Dendritic cell treated with granulocyte-macrophage colony-stimulating factor and Interleukin-4, amounts not matched to agents 40 ng/mL and 50 ng/mL, for 4 days (primary cell): ENCODE data around the gene SGF29.
"Not testable (repeated sequence)": the region's sequence is repeated elsewhere in the genome, so short reads cannot be mapped to it uniquely, and the experiment has no call there.

ENCODE experiments used
- H3K27ac Mint-ChIP-seq: one replicate; pipeline ENCODE4 v1.8.0; 2022; ENCODE audit warnings: mild to moderate bottlenecking, mixed read lengths
- H3K27me3 Mint-ChIP-seq: one replicate; pipeline ENCODE4 v1.8.0; 2022; ENCODE audit warnings: mild to moderate bottlenecking, mixed read lengths
- H3K36me3 Mint-ChIP-seq: one replicate; pipeline ENCODE4 v1.8.0; 2022; ENCODE audit warnings: low read depth, mixed read lengths
- H3K4me1 Mint-ChIP-seq: one replicate; pipeline ENCODE4 v1.8.0; 2022; ENCODE audit warnings: low read depth, mixed read lengths
- H3K4me3 Mint-ChIP-seq: one replicate; pipeline ENCODE4 v1.8.0; 2022; ENCODE audit warnings: mild to moderate bottlenecking, moderate library complexity, mixed read lengths
- H3K9me3 Mint-ChIP-seq: one replicate; pipeline ENCODE4 v1.8.0; 2022; ENCODE audit warnings: mixed read lengths
- intact Hi-C: fragments of 100-400 bp; cut with micrococcal nuclease; formaldehyde crosslinking; loops from one replicate; pipeline ENCODE4 v1.15.0; 2022

Gene SGF29

DNA sequence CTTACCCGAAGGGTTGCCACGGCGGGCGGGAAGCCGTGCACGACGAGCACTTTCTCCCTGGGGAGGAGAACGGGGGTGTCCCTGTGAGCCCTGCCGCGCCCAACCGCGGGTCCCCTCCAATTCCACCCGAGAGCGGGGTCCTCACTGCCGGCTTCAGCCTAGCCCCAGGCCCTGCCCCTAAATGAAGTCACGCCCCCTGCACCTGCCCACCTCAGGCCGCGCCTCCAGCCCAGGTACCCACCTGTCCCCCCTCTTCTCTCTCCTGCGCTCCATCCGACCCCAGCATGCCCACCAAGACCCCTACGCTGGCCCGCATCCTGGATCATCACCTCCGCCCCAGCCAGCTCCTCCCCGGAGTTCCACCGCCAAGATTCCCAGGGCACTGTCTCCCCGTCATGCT is 60.2 kb downstream of the SGF29 start:
- H3K36me3 Mint-ChIP-seq, H3K27ac Mint-ChIP-seq, H3K9me3 Mint-ChIP-seq, intact Hi-C loops, H3K27me3 Mint-ChIP-seq, H3K4me3 Mint-ChIP-seq: not testable (repeated sequence)
- peaks cover 49% of the 10 kb centered on the region for H3K4me1 Mint-ChIP-seq

DNA sequence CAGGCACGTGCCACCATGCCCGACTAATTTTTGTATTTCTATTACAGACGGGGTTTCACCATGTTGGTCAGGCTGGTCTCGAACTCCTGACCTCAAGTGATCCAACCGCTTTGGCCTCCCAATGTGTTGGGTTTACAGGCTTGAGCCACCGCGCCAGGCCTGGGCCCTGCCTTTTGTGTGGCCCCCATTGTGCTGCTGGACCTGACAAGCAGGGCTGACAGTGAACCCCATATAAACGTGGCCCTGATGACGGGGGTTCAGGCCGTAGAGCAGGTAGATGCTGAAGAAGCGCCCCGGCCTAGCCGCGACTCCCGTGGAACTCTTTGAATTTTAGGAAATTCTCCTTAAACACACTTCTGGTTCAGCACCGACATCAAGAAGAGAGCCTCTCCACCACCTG is 60.8 kb downstream of the SGF29 start:
- H3K4me1 Mint-ChIP-seq, result peaks cover 43% of the 10 kb centered on the region
- H3K36me3 Mint-ChIP-seq, H3K27me3 Mint-ChIP-seq, intact Hi-C loops, H3K9me3 Mint-ChIP-seq, H3K27ac Mint-ChIP-seq, H3K4me3 Mint-ChIP-seq: not testable (repeated sequence)

DNA sequence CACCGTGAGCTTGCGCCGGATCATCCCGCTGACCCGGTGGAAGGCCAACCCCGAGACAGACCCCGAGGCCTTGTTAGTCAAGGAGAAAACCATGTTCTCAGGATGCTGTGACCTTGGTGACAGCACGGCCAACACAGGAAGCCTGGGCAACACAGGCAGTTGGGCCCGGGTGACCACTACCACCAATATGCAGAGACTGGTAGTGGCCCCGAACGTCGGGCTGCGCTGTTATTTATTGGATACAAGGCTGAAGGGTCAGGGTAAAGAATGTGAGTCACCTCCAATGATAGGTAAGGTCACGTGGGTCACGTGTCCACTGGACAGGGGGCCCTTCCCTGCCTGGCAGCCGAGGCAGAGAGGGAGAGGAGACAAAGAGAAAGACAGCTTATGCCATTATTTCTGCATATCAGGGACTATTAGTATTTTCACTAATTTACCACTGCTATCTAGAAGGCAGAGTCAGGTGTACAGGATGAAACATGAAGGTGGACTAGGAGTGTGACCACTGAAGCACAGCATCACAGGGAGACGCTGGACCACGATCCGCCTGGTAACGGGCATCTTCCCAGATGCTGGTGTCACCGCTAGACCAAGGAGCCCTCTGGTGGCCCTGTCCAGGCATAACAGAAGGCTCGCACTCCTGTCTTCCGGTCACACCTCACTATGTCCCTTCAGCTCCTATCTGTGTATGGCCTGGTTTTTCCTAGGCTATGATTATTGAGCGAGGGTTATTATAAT is 61.9 kb downstream of the SGF29 start:
- H3K36me3 Mint-ChIP-seq, H3K27me3 Mint-ChIP-seq, H3K9me3 Mint-ChIP-seq, H3K4me3 Mint-ChIP-seq, H3K27ac Mint-ChIP-seq, intact Hi-C loops: not testable (repeated sequence)
- peaks cover 33% of the 10 kb centered on the region for H3K4me1 Mint-ChIP-seq

DNA sequence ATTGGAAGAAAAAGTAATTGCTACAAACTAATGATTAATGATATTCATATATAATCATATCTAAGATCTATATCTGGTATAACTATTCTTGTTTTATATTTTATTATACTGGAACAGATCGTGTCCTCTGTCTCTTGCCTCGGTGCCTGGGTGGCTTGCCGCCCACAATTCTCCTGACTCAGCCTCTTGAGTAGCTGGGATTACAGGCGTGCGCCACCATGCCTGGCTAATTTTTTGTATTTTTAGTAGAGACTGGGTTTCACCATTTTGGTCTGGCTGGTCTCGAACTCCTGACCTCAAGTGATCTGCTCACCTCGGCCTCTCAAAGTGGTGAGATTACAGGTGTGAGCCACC is 62.5 kb downstream of the SGF29 start:
- H3K27ac Mint-ChIP-seq, H3K36me3 Mint-ChIP-seq, intact Hi-C loops, H3K27me3 Mint-ChIP-seq, H3K9me3 Mint-ChIP-seq, H3K4me3 Mint-ChIP-seq: not testable (repeated sequence)
- H3K4me1 Mint-ChIP-seq, result peaks cover 28% of the 10 kb centered on the region

DNA sequence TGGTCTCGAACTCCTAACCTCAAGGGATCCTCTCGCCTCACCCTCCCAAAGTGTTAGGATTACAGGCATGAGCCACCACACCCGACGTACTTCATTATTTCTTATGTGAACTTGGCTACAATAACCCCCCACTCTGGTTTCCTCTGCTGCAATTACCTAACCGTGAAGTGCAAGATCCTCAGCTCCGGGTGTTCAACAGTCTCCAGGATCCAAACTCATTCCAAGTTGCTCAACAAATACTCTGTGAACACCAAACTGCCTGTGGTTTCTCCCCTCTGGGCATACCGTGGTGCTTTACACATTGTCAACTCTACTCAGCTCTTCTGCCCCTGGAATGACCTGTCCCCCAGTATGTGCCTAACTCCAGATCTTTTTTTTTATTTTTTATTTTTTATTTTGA is 62.9 kb downstream of the SGF29 start:
- Mint-ChIP-seq H3K4me1 (peaks cover 31% of the 10 kb centered on the region), H3K36me3 (no peaks in the 10 kb centered on the region), H3K4me3 (no peak overlapping the region), H3K27ac (peak overlapping the region; percentile 37), H3K9me3 (no peaks in the 10 kb centered on the region), H3K27me3 (no peaks in the 10 kb centered on the region)
- intact Hi-C loops, result no loop called here

DNA sequence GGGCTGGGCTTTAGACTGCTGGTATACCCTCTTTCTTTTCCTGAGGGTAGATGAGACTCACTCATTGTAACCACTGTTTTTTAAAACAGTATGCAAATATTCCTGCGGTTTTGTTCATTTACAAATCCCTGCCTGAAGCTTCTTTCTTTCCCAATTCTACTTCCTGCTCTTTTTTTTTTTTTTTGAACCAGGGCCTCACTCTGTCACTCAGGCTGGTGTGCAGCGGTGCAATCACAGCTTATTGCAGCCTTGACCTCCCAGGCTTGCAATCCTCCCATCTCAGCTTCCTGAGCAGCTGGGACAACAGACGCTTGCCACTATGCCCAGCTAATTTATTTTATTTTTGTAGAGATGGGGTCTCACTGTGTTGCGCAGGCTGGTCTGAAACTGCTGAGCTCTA is 64.2 kb downstream of the SGF29 start:
- H3K9me3 Mint-ChIP-seq, result no peaks in the 10 kb centered on the region
- H3K36me3 Mint-ChIP-seq, result no peaks in the 10 kb centered on the region
- intact Hi-C loops, result no loop called here
- H3K4me3 Mint-ChIP-seq, result no peak overlapping the region
- H3K4me1 Mint-ChIP-seq, result peaks cover 43% of the 10 kb centered on the region
- H3K27me3 Mint-ChIP-seq, result no peaks in the 10 kb centered on the region
- no peak overlapping the region for H3K27ac Mint-ChIP-seq

DNA sequence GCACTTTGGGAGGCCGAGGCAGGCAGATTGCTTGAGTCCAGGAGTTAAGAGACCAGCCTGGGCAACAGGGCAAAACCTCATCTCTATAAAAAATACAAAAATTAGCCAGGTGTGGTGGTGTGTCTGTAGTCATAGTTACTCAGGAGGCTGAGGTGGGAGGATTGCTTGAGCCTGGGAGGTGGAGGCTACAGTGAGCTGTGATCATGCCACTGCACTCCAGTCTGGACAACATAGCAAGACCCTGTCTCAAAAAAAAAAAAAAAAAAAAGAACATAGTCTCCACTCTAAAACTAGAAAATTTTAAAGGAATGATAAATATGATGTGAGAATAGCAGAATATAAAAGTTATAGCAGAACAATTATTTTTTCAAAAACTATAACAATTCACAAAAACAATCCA is 66.6 kb downstream of the SGF29 start:
- H3K36me3 Mint-ChIP-seq, H3K4me3 Mint-ChIP-seq, intact Hi-C loops, H3K9me3 Mint-ChIP-seq, H3K27me3 Mint-ChIP-seq, H3K27ac Mint-ChIP-seq: not testable (repeated sequence)
- H3K4me1 Mint-ChIP-seq, result peaks cover 52% of the 10 kb centered on the region

DNA sequence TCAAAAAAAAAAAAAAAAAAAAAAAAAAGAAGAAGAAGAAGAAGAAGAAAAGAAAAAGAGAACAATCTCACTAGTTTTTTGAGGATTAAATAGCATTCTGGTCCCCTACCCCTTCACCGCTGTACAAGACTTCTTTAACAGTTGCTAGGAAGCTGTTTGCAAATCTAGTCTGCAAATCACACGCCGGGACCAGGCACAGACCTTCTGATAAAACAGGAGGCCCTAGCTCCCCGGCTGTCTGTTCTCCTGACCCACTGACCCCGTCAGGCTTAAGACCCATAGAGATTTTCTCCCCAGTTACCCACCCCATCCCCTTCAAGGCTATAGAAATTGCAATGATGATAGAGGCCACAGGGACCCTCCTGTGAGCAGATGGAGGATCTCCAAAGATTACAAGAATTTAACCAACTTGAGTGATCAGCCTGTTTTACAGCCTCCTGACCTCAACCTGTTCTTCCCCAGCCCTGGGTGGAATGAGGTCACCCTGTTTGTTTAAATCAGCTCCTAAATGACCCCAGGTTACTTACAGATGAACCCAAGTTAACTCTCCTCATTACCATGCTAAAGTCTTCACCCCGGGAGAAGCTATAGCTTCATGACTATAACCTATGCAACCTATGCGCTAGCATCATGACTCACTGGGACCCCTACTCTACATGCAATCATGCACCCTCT is 67.9 kb downstream of the SGF29 start:
- Mint-ChIP-seq H3K27me3 (peaks cover 5% of the 10 kb centered on the region), H3K4me1 (peaks cover 42% of the 10 kb centered on the region), H3K36me3 (no peaks in the 10 kb centered on the region), H3K9me3 (no peaks in the 10 kb centered on the region), H3K4me3 (no peak overlapping the region), H3K27ac (no peak overlapping the region)
- intact Hi-C loops, result no loop called here

DNA sequence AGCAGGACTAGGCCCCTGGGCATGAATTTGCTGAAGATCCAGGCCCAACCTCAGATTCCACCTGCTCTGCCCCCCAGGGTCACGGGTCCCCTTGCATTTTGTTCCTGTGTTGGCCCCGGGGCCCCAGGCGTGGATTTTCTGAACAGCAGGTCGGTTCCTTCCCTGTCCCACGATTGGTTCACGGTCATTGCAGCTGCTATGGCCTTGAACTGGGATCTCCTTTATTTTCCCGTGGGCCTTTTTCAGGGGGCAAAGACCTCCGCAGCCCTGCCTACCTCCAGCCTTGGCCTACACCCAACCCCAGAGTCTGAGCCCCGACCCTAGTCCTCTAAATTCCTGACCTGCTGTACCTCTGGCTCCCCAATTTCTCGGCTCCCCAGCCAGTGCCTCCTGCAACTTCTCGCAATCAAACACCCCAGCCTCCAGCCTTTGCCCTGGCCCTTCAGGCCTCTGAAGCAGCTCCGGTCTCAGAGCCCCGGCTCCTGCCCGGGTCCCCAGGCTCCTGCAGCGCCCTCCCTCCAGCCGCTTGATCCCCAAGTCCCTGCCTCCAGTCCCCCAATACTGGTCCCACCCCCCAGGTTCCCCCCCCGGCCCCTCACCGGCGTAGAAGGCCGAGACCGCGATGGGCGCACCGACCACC is 68.9 kb downstream of the SGF29 start:
- H3K4me3 Mint-ChIP-seq, result peak overlapping the region; percentile 75
- H3K36me3 Mint-ChIP-seq, H3K9me3 Mint-ChIP-seq, H3K27me3 Mint-ChIP-seq, intact Hi-C loops: not testable (repeated sequence)
- peak overlapping the region; percentile 73 for H3K27ac Mint-ChIP-seq
- H3K4me1 Mint-ChIP-seq, result peaks cover 34% of the 10 kb centered on the region

DNA sequence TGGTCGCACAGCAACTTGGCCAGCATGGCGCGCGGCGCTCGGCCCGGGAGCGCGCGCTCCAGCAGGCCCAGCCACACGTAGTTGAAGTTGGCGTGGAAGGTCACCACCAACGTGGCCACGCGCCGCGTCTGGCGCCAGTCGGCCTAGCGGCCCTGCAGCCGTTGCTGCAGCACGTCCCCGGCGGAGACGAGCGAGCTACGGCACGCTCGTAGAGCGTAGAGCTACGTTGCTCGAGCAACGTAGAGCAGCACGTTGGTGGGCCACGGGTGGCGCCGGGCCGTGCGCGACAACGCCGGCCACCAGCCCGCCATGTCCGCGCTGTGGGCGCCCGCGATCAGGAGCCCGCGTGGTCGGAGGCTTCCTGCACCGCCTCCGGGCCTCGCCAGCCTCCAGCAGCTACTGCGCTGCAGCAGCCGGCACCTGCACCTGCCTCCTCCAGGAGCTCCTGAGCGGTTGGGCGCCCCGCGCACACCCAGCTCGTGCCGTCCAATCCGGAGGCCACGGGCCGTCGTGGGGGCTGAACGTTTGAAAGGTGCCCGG is 69.5 kb downstream of the SGF29 start:
- Mint-ChIP-seq H3K9me3 (no peaks in the 10 kb centered on the region), H3K4me3 (peak overlapping the region; percentile 75), H3K27ac (peak overlapping the region; percentile 73), H3K4me1 (peaks cover 28% of the 10 kb centered on the region), H3K36me3 (no peaks in the 10 kb centered on the region), H3K27me3 (peaks cover 5% of the 10 kb centered on the region)
- intact Hi-C loops, result no loop called here

DNA sequence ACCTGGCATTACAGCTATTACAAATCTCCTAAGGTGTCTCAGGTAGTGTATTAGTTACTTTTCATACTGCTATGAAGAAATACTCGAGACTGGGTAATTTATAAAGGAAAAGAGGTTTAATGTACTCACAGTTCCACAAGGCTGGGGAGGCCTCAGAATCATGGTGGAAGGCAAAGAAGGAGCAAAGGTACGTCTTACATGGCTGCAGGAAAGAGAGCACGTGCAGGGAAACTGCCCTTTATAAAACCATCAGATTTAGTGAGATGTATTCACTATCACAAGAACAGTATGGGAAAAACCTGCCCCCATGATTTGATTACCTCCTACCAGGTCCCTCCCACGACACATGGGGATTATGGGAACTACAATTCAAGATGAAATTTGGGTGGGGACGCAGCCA is 77.2 kb downstream of the SGF29 start:
- H3K9me3 Mint-ChIP-seq, H3K27me3 Mint-ChIP-seq, H3K4me1 Mint-ChIP-seq, H3K36me3 Mint-ChIP-seq, intact Hi-C loops, H3K4me3 Mint-ChIP-seq, H3K27ac Mint-ChIP-seq: not testable (repeated sequence)

DNA sequence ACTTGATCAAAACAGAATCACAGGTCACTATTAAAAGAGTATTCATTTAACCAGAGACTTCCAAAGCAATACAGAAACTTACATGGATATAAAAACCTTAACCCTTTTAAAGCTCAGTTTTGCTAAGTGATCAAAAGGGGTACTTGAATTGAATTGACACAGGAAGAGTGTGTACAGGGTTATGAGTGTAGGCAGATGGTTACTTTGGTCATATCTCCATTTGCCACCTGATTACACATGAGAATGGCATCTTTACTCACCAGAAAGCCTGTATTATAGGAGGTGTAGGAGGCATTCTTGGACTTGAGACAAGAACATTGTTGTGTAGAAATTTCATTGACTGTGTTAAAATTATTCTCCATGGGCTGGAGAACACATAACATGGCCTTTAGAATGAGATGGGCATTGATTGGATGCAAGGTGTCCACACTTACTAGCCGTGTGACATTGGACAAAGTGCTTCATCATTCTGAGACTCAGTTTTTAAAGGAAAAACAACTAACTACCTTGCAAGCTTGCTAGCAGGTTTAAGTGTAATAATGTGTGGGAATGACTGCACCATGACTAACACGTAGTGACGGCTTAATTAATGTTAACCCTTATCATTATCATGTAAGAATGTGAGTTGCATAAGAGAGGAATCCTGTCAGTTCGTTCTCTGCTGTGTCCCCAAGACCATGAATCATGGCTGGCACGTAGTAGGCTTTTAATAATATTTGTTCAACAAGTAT is 82.5 kb downstream of the SGF29 start:
- intact Hi-C loops, H3K36me3 Mint-ChIP-seq, H3K4me3 Mint-ChIP-seq, H3K27ac Mint-ChIP-seq, H3K9me3 Mint-ChIP-seq, H3K4me1 Mint-ChIP-seq, H3K27me3 Mint-ChIP-seq: not testable (repeated sequence)

DNA sequence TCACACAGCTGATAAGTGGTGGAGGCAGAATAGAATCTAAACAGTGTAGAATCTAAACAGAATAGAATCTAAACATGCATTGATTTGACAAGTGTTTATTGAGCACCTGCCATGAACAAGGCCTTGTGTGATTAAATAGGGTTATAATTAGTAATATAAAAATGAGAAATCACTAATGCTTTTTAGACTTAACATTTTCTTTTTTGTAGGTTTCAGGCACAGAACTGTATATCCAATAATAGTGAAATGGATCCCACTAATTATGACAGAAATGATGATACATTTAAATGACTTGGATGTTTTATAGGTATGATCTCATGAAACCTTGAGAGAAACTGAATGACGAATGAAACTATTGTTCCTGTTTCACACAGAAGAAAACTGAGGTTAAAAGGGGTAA is 84.0 kb downstream of the SGF29 start, which contains the start of gene NPIPB8:
Gene NPIPB8, plus strand, starts transcription at position 301 of the 400 bp plus-strand sequence. CDS start 296 bp downstream, outside the sequence.
- intact Hi-C loops, H3K27ac Mint-ChIP-seq: not testable (repeated sequence)

DNA sequence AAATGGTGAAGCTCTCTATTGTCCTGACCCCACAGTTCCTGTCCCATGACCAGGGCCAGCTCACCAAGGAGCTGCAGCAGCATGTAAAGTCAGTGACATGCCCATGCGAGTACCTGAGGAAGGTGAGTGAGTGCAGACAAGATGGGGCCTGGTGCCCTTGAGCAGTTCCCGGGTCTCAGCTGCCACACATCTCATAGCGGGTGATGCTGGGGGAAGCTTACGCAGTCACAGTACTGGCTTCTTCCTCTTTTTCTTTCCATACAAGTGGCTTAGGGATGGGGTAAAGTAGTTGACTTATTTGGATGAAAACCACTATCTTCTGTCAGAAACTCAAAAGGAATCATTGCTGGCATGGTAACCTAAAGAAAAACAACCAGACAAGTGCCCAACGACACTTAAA is 84.6 kb downstream of the SGF29 start:
- H3K36me3 Mint-ChIP-seq, H3K27me3 Mint-ChIP-seq, H3K4me1 Mint-ChIP-seq, intact Hi-C loops, H3K27ac Mint-ChIP-seq, H3K4me3 Mint-ChIP-seq, H3K9me3 Mint-ChIP-seq: not testable (repeated sequence)

More for the DNA sequence above, 84.0 kb downstream of the SGF29 start, which contains the start of gene NPIPB8:
- not testable (repeated sequence) for H3K4me1 Mint-ChIP-seq, H3K36me3 Mint-ChIP-seq, H3K9me3 Mint-ChIP-seq, H3K27me3 Mint-ChIP-seq, H3K4me3 Mint-ChIP-seq
